GM12873 (cell line): Measurements from ENCODE around the gene OSGIN1.

Experiments used
- CTCF ChIP-seq: IDR thresholded peaks from 2 replicates; pipeline ENCODE4 v1.5.1; 2012; ENCODE audit warnings: low read depth, mild to moderate bottlenecking, moderate library complexity, low read length, control low read depth; ENCODE audit not compliant: insufficient read depth; ENCODE audit errors: missing control alignments

The OSGIN1 gene

GRCh38 chr16:83989300-83989699 lies 36.3 kb downstream of the OSGIN1 start:
- no peak for TF ChIP-seq CTCF

- TF ChIP-seq CTCF, result no peak
Observed at GRCh38 chr16:83990492-83990891, 37.5 kb downstream of the OSGIN1 start.

- no peak for TF ChIP-seq CTCF
Observed at GRCh38 chr16:83992624-83993023, 39.6 kb downstream of the OSGIN1 start.

- TF ChIP-seq CTCF, result no peak
Observed at GRCh38 chr16:83994087-83994486, 41.0 kb downstream of the OSGIN1 start.

GRCh38 chr16:83994703-83995102 lies 41.7 kb downstream of the OSGIN1 start:
- no peak for TF ChIP-seq CTCF

GRCh38 chr16:83995754-83996153 lies 42.7 kb downstream of the OSGIN1 start:
- TF ChIP-seq CTCF, result no peak

GRCh38 chr16:83996481-83997252 lies 43.6 kb downstream of the OSGIN1 start:
- TF ChIP-seq CTCF, result peak; percentile 44
